ENCODE data around the gene DLGAP4. TPM values are rescaled to one million over a fixed set of nuclear protein-coding genes. Genes with fewer than 3 reads are reported as not detected.

Gene DLGAP4
- total and polyA plus RNA-seq, 2 of the 13 experiments (the other 11 are each of a cell fraction or from before 2014, with no cell fraction given) = 15.2 to 26.7 TPM

DNA sequence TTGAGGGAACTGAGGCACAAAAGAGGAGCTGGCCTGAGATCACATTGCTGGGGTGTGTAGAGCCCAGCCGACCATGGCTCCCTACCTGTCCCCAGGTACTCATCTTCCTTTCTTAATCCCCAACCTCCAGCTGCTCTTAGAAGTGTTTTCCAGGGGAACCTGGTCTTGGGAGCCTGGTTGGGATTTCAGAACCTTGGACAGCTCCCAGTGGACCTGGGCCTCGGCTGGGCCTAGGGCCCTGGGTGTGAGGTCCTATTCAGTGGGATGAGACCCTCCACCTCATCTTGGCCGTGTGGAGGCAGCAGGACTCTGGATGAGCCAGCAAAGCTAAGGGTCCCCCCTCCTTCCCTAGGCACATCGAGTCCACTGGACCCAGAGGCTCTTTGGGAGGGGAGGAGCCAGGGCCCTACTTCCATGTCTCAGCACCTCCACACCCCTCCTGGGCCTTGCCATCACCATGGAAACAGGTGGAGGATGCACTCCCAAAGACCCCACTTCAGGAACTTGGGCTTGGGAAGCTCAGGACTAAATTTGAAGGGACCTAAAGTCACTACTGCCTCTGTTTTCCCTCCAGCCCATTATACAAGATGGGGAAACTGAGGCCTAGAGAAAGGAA is 38.5 kb downstream of the DLGAP4 start (continued):
- TF ChIP-seq NR2F2 (IDR thresholded peaks at IDR 0.05; ENCODE audit: borderline replicate concordance, low read depth) (no peak), ZIK1 (CRISPR knock-in tag; IDR thresholded peaks at IDR 0.05; ENCODE audit: borderline replicate concordance, low read depth) (peak; percentile 53; the same call in 1 of the 2 replicates), ZKSCAN5 (CRISPR knock-in tag; IDR thresholded peaks at IDR 0.05) (0 out of 2 replicates have a peak, but pooled peaks have one; percentile 39), MEIS1 (CRISPR knock-in tag; IDR thresholded peaks at IDR 0.05; ENCODE audit: borderline replicate concordance) (no peak), NAIF1 (CRISPR knock-in tag; IDR thresholded peaks at IDR 0.05; ENCODE audit: borderline replicate concordance) (no peak; the same call in 1 of the 2 replicates), NR1H2 (CRISPR knock-in tag; IDR thresholded peaks at IDR 0.05; ENCODE audit: borderline replicate concordance, low read depth) (no peak), NONO (IDR thresholded peaks at IDR 0.05) (no peak), NONO (CRISPR knock-in tag; conservative IDR thresholded peaks at IDR 0.05) (no peak), FOXM1 (CRISPR knock-in tag; IDR thresholded peaks at IDR 0.05) (no peak), ZNF546 (CRISPR knock-in tag; conservative IDR thresholded peaks at IDR 0.05) (peak; percentile 83; the same call in 1 of the 2 replicates), CREM (IDR thresholded peaks at IDR 0.05) (no peak), CREM (CRISPR knock-in tag; IDR thresholded peaks at IDR 0.05) (no peak), ZNF33B (CRISPR knock-in tag; IDR thresholded peaks at IDR 0.05) (no peak), HES4 (CRISPR knock-in tag; IDR thresholded peaks at IDR 0.05; ENCODE audit: borderline replicate concordance) (peak; percentile 93; the same call in 1 of the 2 replicates), ZNF703 (CRISPR knock-in tag; IDR thresholded peaks at IDR 0.05; ENCODE audit: borderline replicate concordance) (no peak), YEATS2 (CRISPR knock-in tag; IDR thresholded peaks at IDR 0.05; ENCODE audit: borderline replicate concordance) (peak; percentile 53; the same call in 1 of the 2 replicates), SP140L (CRISPR knock-in tag; IDR thresholded peaks at IDR 0.05; ENCODE audit: borderline replicate concordance) (peak; percentile 98; the same call in 1 of the 2 replicates), ZFP82 (CRISPR knock-in tag; IDR thresholded peaks at IDR 0.05; ENCODE audit: borderline replicate concordance) (no peak)
- TF ChIP-seq, protein P1, sequence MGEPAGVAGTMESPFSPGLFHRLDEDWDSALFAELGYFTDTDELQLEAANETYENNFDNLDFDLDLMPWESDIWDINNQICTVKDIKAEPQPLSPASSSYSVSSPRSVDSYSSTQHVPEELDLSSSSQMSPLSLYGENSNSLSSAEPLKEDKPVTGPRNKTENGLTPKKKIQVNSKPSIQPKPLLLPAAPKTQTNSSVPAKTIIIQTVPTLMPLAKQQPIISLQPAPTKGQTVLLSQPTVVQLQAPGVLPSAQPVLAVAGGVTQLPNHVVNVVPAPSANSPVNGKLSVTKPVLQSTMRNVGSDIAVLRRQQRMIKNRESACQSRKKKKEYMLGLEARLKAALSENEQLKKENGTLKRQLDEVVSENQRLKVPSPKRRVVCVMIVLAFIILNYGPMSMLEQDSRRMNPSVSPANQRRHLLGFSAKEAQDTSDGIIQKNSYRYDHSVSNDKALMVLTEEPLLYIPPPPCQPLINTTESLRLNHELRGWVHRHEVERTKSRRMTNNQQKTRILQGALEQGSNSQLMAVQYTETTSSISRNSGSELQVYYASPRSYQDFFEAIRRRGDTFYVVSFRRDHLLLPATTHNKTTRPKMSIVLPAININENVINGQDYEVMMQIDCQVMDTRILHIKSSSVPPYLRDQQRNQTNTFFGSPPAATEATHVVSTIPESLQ (CRISPR knock-in tag; conservative IDR thresholded peaks at IDR 0.05) = peak; percentile 97
- TF ChIP-seq, protein P2, sequence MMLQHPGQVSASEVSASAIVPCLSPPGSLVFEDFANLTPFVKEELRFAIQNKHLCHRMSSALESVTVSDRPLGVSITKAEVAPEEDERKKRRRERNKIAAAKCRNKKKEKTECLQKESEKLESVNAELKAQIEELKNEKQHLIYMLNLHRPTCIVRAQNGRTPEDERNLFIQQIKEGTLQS (CRISPR knock-in tag; IDR thresholded peaks at IDR 0.05) = no peak
- TF ChIP-seq, protein P3, sequence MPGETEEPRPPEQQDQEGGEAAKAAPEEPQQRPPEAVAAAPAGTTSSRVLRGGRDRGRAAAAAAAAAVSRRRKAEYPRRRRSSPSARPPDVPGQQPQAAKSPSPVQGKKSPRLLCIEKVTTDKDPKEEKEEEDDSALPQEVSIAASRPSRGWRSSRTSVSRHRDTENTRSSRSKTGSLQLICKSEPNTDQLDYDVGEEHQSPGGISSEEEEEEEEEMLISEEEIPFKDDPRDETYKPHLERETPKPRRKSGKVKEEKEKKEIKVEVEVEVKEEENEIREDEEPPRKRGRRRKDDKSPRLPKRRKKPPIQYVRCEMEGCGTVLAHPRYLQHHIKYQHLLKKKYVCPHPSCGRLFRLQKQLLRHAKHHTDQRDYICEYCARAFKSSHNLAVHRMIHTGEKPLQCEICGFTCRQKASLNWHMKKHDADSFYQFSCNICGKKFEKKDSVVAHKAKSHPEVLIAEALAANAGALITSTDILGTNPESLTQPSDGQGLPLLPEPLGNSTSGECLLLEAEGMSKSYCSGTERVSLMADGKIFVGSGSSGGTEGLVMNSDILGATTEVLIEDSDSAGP (CRISPR knock-in tag; IDR thresholded peaks at IDR 0.05; ENCODE audit: borderline replicate concordance) = peak; percentile 60; the same call in 1 of the 2 replicates
- TF ChIP-seq, protein P4, sequence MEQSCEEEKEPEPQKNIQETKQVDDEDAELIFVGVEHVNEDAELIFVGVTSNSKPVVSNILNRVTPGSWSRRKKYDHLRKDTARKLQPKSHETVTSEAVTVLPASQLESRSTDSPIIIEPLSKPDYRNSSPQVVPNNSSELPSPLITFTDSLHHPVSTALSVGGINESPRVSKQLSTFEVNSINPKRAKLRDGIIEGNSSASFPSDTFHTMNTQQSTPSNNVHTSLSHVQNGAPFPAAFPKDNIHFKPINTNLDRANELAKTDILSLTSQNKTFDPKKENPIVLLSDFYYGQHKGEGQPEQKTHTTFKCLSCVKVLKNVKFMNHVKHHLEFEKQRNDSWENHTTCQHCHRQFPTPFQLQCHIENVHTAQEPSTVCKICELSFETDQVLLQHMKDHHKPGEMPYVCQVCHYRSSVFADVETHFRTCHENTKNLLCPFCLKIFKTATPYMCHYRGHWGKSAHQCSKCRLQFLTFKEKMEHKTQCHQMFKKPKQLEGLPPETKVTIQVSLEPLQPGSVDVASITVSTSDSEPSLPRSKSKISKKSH (CRISPR knock-in tag; IDR thresholded peaks at IDR 0.05; ENCODE audit: borderline replicate concordance) = peak; percentile 80; the same call in 1 of the 2 replicates
- TF ChIP-seq, protein P5, sequence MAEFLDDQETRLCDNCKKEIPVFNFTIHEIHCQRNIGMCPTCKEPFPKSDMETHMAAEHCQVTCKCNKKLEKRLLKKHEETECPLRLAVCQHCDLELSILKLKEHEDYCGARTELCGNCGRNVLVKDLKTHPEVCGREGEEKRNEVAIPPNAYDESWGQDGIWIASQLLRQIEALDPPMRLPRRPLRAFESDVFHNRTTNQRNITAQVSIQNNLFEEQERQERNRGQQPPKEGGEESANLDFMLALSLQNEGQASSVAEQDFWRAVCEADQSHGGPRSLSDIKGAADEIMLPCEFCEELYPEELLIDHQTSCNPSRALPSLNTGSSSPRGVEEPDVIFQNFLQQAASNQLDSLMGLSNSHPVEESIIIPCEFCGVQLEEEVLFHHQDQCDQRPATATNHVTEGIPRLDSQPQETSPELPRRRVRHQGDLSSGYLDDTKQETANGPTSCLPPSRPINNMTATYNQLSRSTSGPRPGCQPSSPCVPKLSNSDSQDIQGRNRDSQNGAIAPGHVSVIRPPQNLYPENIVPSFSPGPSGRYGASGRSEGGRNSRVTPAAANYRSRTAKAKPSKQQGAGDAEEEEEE (CRISPR knock-in tag; IDR thresholded peaks at IDR 0.05; ENCODE audit: borderline replicate concordance) = no peak

Measured in HepG2 (cell line).